ENCODE results near the gene NKD2.

NKD2 gene

DNA sequence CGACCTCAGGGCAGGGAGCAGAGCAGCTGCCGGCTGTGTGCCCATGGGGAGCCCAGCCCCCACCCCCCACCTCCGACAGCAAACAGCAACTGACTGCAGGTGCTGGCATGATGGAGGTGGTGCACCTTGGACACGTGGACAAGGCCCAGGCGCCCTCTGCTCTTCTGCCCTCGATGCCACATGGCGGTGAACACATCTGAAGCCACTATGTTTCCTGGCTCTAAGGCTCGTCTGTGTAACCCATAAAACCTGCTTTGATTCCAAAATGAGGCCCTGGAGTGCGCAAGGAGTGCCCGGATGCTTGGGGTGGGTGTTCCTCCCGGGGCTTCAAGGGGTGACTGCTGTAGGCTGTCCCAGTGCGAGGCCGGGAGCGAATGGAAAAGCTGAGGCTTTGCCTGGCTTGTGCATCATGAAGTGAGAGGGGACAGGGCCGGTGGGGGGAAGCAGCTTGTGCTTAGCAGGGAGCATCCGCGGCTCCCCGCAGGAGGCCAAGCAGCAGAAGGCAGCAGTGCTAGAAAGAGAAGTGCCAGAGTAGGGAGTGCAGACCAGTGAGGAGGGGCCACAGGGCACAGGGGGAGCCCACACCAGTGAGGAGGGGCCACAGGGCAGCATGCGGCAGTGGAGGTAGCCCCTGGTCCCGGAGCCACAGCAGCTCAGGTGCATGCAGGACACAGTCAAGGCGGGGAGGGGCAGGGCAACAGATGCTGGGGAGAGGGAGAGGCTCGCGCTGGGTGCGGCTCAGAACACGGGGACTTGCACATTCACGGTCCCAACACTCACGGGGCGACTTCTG, 30.0 kb downstream of the NKD2 start:
- DNase-seq (ENCODE audit: low spot score): no peak
- no peak for TF ChIP-seq CTCF (IDR thresholded peaks at IDR 0.05; ENCODE audit: borderline replicate concordance, control extremely low read depth, extremely low read depth, insufficient read depth, missing control alignments)
- in situ Hi-C loops (cut with MboI; ENCODE audit: low sequenced_read_pairs, unreplicated experiment): no loop called here

DNA sequence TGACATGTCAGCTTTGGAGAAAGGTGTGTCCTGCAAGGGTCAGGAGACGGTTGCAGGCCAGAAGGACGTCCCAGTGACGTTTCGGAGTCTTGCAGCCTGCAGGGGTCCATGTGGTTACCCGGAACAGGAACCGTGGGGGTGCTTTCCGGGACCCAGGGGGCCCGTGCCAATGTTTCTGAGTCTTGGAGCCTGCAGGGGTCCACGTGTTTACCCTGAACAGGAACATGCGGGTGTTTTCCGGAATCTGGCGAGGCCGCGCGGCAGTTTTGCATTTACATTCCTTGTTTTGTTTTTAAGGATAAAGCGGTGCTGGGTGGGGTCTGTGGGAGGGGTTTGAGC, 30.6 kb downstream of the NKD2 start:
- no peak for DNase-seq (ENCODE audit: low spot score)
- no peak for TF ChIP-seq CTCF (IDR thresholded peaks at IDR 0.05; ENCODE audit: borderline replicate concordance, control extremely low read depth, extremely low read depth, insufficient read depth, missing control alignments)
- in situ Hi-C loops (cut with MboI; ENCODE audit: low sequenced_read_pairs, unreplicated experiment): no loop called here

DNA sequence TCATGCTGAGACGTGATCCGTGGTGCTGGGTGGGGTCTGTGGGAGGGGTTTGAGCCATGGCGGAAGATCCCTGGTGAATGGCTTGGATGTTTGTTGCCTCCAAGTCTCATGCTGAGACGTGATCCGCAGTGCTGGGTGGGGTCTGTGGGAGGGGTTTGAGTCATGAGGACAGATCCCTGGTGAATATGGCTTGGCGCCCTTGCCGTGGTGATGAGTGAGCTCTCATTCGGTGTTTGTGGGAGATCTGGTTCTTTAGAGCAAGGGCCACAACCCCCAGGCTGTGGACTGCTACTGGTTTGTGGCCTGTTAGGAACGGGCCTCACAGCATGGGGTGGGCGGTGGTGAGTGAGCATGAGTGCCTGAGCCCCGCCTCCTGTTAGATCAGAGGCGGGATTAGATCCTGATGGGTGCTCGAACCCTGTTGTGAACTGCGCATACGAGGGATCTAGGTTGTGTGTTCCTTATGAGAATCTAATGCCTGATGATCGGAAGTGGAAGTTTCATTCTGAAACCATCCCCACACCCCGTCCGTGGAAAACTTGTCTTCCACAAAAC, 31.2 kb downstream of the NKD2 start:
- no peak for TF ChIP-seq CTCF (IDR thresholded peaks at IDR 0.05; ENCODE audit: borderline replicate concordance, control extremely low read depth, extremely low read depth, insufficient read depth, missing control alignments)
- in situ Hi-C loops (cut with MboI; ENCODE audit: low sequenced_read_pairs, unreplicated experiment): no loop called here
- no peak for DNase-seq (ENCODE audit: low spot score)

GRCh38 chr5:1040571-1040970, 32.0 kb downstream of the NKD2 start:
- DNase-seq (ENCODE audit: low spot score): no peak
- in situ Hi-C loops (cut with MboI; ENCODE audit: low sequenced_read_pairs, unreplicated experiment): no loop called here
- TF ChIP-seq CTCF (IDR thresholded peaks at IDR 0.05; ENCODE audit: borderline replicate concordance, control extremely low read depth, extremely low read depth, insufficient read depth, missing control alignments): no peak

GRCh38 chr5:1041225-1042143, 32.9 kb downstream of the NKD2 start:
- in situ Hi-C loops (cut with MboI; ENCODE audit: low sequenced_read_pairs, unreplicated experiment): no loop called here
- DNase-seq (ENCODE audit: low spot score): no peak

More at GRCh38 chr5:1041225-1042143, 32.9 kb downstream of the NKD2 start:
- TF ChIP-seq CTCF (IDR thresholded peaks at IDR 0.05; ENCODE audit: borderline replicate concordance, control extremely low read depth, extremely low read depth, insufficient read depth, missing control alignments): no peak

Data from GM13976 (cell line).